HG03520 (cell line): Measurements from ENCODE around the gene TOR4A.

ENCODE experiments used
- ATAC-seq: cut with Tn5 transposase; IDR thresholded peaks from one replicate; pipeline ENCODE4 v1.9.1; 2021; ENCODE audit warnings: mild to moderate bottlenecking, moderate library complexity; ENCODE audit not compliant: unreplicated experiment

The TOR4A gene

DNA sequence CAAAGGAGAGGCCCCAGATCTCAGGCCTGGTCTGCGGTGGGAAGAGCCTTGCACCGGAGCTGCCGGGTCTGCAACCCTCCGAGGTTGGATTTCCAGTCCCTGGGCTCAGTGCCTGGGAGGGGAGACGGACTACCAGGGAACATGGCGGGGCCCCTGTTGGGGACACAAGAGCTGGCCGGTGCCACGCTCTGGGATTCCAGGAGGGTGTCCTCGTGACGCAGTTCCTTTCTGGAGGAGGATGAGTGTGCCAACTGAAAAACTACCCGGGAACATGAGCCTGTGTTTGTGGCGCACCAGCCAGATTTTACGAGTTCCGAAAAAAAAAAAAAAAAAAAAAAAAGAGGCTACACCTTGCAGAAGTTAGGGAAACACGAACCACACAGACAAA, 15.6 kb downstream of the TOR4A start:
- ATAC-seq, result no peak

DNA sequence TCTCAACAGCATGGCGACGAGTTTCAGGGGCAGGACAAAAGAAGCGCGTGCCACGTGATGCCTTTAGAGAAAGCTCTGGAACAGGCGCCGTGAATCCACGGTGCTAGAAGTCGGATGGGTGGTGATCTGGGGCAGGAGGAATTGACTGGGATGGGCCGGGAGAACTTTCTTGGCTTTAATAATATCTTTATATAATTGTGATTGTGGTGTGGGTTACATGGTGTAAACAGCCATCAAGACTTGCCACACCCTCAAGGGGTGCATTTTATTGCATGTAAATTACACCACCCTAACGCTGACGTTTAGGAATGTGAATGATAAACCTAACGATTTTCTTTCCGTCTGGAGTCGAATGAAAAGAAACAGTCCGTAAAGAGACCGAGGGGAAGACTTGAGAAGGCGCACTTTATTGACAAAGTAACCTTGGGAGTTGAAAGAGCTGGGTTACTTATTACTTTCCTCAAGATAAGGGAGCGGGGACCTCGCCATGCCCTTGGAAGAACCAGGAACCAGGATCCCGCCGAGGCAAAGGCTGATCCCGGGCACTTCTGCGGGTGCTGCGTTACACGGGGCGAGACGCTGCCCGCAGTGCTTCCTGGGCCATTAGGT, 16.1 kb downstream of the TOR4A start:
- no peak for ATAC-seq

DNA sequence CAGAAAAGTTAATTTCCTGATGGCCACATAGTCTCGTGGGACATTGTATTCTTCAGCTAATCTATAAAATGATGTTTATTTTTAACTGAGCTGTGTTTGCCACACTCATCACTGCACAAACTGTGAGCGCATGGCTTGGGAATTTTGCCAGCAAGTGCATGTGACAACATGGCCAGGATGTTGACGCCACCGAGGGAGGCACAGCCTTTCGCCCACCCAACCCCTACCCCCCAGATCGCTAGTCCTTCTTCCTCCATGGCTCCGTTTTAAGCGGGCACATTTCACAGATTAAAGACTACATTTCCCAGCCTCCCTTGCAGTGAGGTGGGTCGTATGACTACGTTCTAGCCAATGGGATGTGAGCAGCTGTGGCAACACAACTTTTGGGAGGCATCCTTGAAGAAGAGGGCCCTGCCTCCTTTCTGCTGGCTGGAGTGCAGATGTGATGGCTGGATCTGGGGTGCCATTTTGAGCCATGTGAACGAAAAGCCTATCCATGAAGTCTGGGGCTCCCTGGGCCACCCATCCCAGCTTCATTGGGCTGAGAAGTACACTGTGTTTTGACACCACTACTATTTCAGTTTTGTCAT, 16.7 kb downstream of the TOR4A start:
- ATAC-seq, result no peak

DNA sequence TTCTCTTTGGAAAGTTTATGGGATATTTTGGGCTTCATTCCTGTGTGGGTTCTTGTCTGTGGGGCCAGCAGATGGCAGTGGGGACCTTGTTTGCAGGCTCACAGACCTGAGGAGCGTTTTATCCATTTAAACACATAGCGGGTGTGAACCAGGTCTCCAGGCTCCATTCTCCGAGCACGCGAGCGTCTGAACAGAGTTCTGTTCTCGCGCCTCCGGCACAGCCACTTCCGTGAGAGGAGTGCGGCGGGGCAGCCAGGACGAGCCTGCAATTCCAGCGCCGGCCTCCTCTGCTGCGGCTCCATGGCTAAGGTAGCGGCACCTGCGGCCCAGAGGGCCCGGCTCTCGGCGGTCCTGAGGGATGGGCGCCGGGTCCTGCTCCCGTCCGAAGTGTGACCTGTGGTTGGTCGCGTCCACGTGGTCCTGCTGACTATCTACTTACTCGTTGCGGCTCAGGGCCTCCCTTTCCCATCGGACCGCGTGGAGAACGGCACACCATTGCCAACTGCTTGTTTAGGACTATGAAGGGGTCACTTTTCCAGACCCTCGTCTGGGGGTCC, 17.2 kb downstream of the TOR4A start:
- no peak for ATAC-seq

DNA sequence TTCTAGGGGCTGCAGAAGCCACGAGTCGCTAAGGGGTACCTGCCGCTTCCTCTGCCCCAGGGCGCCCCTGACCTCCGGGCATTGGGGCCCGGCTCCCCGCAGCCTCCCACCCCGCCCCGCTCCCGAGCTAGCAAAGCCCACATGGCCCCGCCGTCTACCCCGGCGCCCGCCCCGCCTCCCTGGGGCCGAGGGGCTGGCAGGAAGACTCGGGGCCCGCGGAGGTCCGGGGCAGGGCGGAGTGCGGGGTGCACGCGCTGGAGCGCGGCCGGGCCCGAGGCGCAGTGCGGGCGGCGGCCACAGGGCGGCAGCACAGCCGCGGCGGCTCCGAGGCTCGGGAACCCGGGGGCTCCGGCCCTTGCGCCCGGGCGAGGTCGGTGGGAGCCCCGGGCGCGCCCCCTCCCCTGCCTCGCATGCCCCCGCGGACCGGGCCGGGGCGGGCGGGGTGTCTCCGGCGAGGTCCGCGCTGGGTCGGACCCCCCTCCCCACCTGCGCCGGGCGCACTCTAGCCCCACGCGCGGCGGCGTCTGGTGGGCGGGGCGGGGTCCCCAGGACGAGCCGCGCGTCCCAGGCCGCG, 17.8 kb downstream of the TOR4A start:
- ATAC-seq, result no peak

DNA sequence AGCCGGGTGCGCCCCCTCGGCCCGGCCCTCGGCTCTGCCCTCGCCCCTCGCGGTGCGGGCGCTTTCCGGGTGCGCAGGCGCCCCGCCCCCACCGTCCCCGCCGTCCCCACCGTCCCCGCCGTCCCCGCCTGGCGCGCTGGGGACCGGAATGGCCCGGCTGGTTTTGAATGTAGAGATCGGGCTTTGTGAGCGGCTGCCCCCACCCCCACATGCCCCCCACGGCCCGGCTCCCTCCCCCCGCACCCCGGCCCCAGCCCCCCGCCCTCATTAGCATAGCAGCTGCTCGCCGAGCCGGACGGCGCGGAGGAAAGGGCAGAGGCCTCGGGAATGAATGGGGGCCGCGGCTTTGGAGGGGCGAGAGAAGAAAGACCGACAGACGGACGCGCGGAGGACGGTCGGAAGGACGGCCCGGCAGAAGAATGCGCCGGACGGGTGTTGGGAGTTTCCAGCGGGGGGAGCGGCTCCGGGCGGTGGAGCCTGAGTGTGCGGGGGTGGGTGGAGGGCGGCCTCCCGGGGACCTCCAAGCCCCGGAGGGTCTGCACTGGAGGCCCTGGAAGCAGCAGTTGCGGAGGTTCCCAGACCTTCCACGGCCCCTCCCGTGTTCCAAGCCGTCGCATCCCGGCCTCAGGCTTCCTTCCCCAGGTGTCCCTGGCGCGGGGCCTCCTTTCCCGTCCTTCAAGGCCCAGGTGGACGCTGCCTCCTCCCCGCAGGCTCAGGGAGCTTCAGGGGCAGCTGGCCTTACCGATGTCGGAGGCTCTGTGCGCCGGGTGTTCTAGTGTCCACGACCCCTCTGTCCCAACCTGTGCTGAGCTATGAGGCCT, 18.5 kb downstream of the TOR4A start:
- ATAC-seq, result no peak

DNA sequence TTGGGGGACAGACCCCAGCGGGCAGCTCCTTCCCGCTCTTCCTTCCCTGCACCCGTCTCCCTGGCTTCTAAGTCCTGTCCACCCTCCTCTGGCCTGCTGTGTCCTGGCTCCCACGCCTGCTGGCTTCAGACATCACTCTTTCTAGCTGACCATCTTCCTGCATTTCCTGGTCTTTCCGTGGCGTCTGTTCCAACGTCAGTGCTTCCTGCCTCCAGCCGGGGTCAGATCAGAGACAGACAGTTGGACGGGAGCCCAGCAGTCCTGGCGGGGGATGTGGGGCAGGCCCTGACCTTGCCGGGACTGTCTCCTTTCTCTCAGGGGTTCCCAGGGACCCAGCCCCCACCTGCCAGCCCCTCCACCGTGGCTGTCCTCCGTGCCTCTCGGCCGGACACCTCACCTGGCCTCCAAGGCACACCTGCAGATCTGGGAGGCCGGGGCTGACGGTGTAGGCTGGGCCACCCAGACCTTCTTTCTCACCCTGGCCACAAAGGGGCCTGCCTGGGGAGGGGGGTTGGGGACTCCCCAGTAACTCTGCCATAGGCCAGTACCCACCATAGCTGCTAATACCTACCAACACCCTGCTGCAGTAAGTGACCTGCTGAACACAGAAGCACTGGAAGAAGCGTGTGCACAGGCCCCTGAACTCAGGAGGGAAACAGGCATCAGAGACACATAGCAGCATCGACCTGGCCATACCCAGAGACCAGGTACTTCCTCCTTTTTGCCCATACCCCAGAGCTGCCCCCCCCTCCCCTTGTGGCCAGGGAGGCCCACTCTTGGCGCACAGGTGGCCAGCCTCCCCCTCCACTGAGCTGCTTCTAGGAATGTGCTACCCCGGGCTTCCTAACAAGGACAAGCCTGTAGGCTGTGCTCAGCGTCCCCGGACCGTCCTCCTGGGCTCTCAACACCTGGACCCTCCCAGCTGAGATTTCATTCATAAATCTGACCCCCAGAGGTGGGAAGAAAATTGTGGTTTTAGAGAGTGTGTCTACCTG, 19.4 kb downstream of the TOR4A start:
- no peak for ATAC-seq

DNA sequence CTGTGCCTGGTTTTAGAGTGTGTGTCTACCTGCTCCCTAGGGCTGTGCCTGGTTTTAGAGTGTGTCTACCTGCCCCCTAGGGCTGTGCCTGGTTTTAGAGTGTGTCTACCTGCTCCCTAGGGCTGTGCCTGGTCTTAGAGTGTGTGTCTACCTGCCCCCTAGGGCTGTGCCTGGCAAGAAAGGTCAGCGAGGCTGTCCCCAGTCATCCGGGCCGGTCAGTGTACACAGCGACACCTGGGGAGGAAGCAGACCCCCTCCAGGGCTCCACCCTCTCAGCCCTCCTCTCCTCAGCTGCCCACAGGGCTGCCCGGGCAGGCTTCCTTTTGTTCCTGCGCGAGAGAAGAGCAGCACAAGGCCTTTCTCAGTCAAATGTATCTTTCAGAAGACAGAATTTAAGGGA, 20.4 kb downstream of the TOR4A start:
- no peak for ATAC-seq

DNA sequence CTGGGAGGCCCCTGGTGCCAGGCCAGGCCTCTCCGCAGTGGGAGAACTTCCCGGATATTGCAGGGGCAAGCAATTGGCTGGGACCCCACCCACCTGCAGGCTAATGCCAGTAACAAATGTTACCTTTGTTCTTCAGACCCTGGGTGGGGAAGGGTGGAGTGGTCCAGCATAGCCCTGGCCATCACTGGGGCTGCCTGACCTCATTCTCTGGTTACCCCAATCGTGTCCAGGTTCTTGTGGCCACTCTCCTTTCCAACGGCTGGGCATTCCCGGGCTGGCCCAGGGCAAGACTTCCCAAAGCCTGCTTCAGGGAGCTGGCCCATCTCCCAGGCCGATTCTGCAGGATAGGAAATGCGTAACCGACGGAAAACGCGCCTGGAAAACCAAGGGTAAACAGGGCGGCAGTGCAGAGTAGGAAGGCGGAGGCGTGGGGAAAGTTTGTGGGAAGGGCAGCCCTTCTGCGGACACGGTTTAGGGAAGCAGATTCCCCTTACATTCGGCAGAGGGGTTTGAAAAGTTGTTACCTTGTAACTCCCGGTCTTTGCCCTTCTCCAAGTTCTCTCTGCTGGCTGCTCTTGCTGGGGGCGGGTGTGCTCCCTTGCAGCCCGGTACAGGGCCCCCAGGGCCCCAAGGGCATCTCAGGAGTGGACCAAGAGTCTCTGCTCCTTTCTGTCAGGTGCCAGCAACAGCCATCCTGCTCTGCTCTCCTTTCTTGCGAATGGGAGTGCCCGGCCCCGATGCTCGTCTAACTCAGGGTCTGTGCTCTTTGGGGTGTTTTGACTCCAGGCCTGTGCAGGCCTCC, 21.1 kb downstream of the TOR4A start:
- no peak for ATAC-seq

DNA sequence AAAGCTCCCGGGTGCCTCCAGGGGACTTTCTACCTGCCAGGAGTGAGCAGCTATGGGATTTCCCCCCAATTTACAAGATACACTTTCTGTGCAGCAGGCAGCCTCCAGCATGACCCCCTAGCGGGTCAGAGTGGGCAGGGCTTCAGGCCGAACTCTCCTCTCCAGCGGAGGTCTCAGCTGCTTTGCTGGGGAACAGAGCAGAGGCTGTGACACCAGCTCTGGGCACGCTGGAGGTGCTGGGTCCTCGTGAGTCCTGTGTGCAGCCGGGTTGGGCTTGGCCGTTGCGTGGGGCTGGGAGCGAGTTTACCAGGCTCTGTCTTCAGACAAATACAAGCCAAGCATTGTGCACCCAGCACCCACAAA, 21.7 kb downstream of the TOR4A start:
- ATAC-seq, result no peak

DNA sequence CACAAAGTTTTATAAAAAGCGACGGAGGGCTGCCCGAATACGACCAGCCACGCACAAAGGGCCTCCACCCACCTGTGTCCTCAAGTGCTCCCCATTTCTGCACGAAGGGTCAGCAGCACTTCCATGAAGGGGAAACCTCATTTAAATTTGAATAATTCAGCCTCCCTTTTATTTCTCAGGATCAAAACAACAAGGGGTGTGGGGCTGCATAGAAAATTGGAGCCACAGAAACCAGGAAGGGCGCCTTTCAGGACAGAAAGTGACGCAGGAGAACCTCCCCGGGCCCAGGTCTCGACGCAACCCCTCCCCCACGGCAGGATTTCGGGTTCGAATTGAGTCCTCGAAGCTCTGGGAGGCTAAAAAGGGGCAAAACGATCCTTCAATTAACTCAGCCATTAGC, 22.4 kb downstream of the TOR4A start:
- ATAC-seq, result no peak

DNA sequence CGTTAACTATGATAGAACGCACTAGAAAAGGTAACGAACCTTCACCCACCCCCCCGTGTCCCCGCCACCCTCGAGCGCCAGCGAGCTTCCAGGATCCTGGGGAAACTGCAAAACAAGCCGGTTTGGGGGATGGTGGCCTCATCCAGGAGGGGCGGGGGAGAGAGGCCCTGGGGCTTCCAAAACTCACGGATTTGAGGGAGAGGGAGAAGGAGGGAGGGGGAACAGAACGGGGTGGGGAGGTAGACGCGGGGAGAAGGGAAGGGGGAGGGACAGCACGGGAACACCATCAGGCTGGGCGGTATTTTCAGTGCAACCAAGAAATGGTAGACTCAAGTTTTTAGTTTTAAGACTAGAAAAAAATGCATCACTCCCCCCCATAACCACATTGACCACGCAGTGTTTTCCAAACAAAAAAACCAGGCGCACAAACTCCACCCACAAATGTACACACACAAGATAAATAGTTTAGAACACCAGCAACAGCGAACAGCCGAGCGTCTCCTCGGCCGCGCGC, 23.1 kb downstream of the TOR4A start:
- no peak for ATAC-seq

DNA sequence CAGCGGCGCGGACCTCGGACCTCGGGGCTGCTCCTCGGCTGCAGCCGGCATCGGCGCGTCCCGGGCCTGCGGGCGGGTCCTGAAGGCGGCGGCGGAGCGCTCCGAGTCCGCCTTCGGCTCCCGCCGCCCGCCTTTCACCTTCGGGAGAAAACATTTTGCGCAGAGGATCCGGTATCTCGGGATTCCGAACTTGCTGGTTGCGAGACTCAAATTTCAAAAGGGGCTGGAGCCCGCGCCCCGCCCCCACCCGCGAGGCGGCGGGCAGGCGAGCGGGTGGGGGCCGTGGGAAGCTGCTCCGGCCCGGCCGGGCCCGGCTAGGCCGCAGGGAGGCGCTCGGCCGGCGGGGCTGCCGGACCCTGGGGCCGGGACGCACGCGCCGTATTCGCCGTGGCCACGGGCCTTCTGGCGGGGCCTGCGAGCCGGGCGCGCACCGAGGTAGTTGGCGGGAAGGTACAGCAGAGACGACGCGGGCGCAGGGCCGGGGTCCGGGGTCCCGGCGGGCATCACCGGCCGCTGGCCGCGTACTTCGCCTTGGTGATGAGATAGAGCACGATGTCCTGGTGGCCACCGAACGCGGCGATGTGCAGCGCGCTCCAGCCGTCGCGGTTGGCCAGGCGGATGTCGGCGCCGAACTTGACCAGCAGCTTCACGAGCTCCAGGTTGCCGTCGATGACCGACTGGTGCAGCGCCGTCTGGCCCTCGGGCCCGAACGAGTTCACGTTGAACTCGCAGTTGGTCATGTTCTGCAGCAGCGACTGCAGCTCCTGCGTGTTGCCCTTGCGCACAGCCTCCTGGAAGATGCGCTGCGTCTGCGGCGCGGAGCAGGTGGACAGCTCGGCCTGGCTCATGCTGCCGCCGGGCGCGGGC, 23.8 kb downstream of the TOR4A start:
- peak; percentile 10 for ATAC-seq

DNA sequence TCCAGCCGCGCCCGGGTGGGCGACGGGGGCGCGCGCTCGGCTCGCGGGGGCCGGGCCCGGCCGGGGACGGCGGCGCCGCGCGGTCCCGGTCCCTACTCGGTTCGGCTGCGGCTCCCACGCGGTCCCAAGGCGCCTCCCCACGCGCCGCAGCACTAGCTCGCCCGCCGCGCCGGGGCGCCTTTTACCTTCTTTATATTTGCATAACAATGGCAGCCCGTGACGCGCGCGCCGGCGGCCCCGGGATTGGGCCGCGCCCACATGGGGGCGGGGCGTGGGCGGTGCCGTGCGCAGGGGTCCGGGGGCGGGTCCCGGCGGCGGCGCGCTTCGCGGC, 24.6 kb downstream of the TOR4A start, which contains the start of gene NRARP:
TSS of gene NRARP (minus strand) at position 154 of the 331 bp plus-strand sequence. CDS start 343 bp downstream, outside the sequence.
- peak; percentile 65 for ATAC-seq

DNA sequence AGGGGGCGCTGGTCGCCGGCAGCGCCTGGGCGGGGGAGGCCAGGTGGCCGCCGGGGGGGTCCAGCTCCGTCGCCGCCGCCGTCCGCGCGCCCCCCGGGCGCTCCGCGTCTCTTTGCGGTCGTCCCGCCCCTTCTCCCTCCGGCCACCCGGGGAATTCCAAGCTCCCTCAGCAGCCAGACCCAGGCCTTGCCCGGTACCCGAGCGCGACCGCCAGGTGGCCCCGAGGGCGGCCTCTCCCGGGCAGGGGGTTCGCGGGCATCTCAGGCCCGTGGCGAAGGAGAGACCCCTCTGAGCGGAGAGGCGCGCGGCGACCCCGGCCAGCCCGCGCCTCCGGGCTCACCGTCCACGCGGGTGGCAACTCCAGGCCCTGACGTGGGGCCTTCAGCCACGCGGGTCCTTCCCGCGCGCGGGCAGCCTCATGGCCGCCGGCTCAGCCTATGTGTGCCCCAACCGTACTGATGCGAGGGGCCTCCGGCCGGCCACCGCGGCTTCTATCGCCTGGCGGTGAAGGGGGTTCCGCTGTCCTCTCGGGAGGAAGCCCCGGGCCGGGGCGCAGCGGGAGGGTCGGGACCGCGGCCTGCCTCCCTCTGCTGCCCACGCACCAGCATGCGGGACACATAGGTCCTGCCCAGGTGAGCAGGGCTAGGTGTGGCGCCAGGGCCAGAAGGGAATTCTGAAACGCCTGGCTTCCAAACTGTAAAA, 25.1 kb downstream of the TOR4A start:
- ATAC-seq, result peak; percentile 36

DNA sequence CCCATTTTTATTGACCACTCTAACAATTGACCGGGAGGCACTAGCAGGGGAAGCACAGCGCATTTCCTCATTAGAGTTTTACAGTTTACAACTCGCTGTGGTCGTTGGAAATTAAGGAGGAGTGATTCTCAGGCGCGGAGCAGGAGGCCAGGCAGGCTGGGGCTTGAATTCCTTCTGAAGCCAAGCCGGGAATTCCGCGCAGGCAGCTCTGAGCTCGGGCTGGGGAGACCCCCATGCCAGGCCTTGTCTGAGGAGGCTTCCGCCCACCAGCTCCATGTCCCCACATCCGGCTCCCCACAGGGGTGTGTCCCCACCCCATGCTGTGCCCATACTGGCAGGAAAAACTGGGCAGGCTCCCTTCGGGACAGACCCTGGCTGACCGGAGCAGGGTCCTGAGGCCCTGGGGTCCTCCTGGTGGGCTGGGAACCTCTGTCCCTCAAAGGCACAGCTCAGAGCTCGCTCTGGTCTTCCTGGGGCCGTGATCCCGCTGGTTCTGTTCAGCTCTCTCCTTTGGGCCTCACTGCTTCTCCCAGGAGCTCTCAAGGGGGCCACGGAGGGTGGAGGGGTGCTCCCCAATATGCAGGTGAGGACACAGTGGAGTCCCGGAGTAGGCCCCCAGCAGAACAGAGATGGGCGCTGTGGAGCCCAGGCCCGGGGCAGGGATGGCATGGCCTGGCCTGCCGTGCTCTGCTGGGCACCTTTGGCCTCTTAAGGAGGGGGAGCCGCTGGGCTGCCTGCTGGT, 25.8 kb downstream of the TOR4A start:
- no peak for ATAC-seq

DNA sequence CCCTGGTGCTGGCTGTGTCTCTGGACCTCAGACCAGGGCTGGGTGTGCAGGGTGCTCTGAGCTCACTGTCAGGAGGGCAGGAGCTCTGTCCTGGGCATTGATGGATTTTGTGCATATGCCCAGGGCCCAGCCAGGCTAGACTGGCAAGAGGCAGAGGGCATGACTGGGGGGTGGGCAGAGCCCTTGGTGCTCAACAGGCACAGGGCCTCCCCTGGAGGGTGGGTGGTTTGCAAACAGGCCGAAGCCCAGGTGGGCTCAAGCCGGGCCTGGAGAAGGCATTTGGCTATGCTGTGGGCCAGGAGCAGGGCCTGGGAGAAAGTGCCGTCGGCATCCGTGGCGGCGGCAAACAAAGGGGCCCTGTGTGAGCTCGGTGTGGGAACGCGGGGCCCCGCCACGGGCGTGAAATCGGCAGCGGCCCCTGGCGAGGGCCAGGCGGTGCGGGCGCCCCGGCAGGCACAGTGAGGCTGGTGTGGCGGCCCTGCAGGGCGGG, 26.4 kb downstream of the TOR4A start:
- ATAC-seq, result no peak
